T-helper 1 cell (primary cell): ENCODE measurements around the gene TBC1D16.
"Not testable (repeated sequence)": the region's sequence is repeated elsewhere in the genome, so short reads cannot be mapped to it uniquely, and the experiment has no call there.

ENCODE experiments used
- DNase-seq, 5 donors: peaks; one replicate each; pipeline ENCODE4 v3.0.0-alpha.2; 2012 to 2020

The TBC1D16 gene

GRCh38 chr17:80053102-80053501, 17.4 kb upstream of the TBC1D16 start:
- no peak for DNase-seq

- no peak for DNase-seq
Observed at GRCh38 chr17:80051681-80052080, 16.0 kb upstream of the TBC1D16 start.

- DNase-seq: no peak
Observed at GRCh38 chr17:80050706-80051105, 15.0 kb upstream of the TBC1D16 start.

DNA sequence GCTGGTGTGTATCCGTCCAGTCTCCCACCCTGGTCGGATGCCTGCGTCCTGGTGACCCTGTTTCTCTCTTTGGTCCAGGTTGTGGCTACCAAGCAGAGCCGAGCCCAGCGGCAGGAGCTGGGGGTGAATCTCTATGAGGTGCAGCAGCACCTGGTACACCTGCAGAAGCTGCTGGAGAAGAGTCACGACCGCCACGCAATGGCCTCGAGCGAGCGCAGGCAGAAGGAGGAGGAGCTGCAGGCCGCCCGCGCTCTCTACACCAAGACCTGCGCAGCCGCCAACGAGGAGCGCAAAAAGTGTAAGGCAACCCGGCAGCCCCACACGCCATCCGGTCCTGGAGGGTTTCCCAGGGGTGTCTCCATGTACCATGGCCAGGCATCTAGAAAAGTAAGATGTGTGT, 14.3 kb upstream of the TBC1D16 start:
- no peak for DNase-seq

- no peak for DNase-seq
Observed at GRCh38 chr17:80047176-80047575, 11.5 kb upstream of the TBC1D16 start.

- DNase-seq: not testable (repeated sequence)
Observed at GRCh38 chr17:80046709-80047108, 11.0 kb upstream of the TBC1D16 start.

DNA sequence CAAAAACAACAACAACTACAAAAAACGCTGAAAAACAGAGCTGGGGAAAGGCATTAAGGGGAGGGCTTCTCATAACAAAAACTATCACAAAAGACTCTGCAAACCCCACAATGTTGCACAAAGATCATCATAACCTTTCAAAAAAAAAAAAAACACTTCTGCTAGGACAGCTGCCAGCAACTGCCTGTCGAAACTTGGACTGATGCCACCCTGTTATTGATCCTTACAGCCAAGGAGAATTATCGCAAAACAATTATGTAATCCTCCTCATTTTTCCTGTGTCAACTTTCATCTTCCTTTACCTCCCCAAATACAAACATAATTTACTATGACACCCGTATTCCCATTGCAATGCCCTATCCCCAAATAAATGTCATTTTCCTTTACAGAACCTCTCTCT, 10.0 kb upstream of the TBC1D16 start:
- DNase-seq: no peak

DNA sequence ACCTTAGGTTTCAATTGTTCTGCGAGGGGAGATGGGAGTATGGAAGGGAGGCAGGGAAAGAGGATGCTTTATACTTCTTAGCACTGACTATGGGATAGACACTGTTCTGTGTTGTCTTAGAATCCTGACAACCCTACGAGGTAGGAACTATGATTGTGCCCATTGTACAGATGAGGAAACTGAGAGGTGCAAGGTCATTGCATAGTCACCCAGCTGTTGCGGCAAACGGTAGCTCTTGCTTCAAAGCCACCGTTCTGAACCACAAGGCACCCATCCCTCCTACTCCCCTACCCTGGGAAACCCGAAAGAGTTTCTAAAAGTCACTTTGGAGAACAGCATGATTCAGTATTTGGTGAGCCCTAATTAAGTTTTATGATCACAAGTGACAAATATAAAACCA, 8.3 kb upstream of the TBC1D16 start:
- no peak for DNase-seq

DNA sequence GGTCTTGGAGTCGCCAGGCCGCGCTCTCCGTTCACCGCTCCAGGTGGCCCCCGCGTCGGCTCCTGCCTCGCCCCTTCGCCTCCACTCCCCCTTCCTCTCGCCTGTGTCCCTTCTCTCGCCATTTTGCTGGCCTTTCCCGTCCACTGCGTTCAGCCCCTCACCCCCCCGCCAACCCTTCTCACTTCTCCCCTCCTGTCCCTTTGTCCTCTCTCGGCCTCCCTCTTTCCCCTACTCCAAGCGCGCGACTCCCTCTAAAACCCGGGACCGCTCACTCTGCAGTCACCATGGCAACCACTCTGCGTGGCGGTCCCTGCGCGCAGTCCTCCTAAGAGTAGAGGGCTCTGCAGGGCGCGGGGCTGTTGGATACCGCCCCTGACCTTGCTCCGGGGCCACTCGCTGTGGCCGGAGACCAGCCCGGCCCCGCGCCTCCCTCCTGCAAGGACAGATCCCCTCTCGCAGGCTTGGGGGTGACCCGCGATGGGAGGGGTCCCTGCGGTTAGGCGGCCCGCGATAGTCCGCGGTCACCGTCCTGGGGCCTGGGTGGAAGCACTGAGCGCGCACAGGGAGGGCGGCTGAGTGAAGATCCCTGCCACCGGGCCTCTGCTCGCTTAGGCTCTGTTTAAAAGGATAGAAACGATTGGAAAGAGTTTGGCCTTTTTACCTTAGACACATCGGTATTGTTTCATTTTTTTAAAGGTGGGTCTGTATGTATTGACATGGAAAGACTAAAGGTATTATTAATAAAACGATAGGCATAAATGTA, 1.2 kb upstream of the TBC1D16 start:
- peak in 2 of 5 donors; percentile 13 to 15 for DNase-seq

DNA sequence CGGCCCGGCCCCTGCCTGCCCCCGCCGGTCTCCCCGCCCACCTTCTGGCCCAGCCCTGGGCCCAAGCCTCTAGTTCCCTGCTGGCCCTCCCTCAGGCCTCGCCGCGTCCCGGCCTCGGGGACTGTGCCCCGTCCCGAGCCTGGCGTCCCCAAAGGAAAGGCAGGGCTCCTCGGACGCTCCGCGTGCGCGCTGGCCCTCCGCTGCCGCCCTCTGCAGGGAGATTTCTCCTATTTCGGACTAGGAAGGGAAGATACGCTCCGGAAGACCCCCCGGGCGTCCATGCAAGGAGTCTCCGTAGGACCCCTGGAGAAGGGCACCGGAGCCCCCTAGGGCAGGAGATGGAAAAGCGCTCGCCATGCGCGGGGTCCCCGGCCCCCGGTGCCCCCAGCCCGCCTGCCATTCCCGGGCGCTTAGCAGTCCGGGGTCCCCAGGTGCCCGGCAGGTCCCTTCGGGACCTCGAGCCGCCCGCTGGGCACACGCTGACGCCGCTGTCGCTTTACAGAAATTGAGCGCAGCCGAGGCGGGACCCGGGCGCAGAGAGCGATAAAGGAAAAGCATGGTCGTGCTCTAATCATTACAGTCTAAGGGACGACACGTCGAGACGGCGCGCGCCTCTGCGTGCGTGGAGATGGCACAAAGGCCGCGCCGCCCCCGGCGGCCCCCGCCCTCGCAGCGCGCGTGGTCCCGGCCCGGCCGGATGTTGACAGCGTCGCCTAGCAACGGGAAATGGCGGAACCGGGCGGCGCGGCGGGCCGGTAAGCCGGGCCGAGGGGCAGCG, 454 bp upstream of the TBC1D16 start, which contains the start of gene CCDC40:
Gene CCDC40, plus strand, starts transcription at position 706 of the 778 bp plus-strand sequence. Its CDS starts 21 bp downstream, at position 727.
- peak; percentile 51 to 75 (median 65) for DNase-seq

GRCh38 chr17:80034791-80035686, 633 bp downstream of the TBC1D16 start:
- peak; percentile 27 to 50 (median 41) for DNase-seq

- DNase-seq: no peak
Observed at GRCh38 chr17:80033840-80034239, 1.8 kb downstream of the TBC1D16 start.

DNA sequence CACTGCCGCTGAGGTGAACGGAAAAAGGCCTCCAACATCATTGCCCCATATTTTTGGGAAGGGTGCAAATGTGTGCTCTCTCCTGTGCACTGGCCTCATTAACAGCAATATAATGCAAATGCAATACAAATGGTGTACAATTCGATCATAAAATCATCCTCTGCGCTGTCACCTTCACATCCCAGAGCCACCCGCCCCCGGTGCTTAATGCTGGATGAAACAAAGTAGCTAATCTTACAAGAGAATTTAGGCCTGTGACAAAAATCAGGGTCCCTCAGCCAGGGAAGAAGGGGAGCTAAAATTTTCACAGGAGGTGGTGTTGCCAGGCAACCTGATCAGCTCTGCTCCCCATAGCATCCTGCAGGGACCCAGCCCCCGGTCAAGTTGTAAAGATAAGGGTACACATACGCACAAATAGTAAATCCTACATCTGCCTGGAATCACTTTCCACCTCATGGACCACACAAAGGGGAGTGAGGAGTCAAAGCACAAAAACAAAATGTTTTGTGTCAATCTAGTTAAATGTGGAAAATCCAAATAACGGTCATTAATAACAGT, 3.0 kb downstream of the TBC1D16 start:
- no peak for DNase-seq

GRCh38 chr17:80031691-80032430, 3.8 kb downstream of the TBC1D16 start:
- DNase-seq: no peak

- no peak for DNase-seq
Observed at GRCh38 chr17:80030730-80031410, 4.8 kb downstream of the TBC1D16 start.

- DNase-seq: no peak
Observed at GRCh38 chr17:80029258-80029974, 6.3 kb downstream of the TBC1D16 start.

DNA sequence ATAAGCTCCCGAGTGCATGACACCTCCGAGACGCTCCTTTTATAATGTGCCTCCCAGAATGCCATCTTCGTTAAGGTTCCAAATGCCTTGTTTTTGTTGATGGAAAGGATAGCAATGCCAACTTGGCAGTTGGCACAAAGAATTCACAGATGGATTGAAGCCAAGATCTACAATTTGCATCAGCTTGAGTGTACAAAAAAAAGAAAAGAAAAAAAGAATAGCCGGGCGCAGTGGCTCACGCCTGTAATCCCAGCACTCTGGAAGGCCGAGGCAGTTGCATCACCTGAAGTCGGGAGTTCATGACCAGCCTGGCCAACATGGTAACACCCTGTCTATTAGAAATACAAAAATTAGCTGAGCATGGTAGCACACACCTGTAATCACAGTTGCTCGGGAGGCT, 7.6 kb downstream of the TBC1D16 start:
- no peak for DNase-seq

GRCh38 chr17:80027043-80027435, 8.6 kb downstream of the TBC1D16 start:
- no peak for DNase-seq

DNA sequence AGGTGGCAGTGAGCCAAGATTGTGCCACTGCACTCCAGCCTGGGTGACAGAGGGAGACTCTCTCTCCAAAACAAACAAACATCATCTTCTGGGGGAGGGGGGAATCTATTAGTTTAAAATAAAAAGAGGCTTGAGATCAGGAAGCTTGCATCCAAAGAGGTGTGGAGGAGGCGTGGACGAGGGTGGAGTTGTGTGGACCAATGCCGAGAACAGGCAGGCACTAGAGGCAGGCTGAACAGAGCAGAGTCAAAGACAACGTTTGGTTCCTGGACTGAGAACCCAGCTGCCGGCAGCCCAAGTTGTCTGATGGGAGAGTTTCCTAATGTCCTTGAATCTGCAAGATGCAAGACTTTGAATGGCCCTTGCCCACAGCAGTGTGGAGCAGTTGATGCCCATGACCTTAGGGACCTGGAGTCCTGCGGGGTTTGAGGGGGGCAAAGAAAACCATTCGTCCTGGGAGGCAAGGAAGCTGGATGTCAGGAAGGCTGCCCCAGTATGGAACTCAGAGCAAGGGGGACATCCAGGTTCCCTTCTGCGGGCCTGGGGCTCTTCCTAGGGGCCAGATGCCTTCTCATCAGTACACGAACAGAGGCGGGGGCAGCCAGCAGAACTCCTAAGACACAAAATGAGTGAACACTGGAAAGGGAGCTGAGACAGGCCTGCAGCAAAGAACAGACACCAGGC, 9.2 kb downstream of the TBC1D16 start:
- DNase-seq: no peak

- DNase-seq: no peak
Observed at GRCh38 chr17:80025796-80026195, 9.9 kb downstream of the TBC1D16 start.
